Testis (tissue), 3 donors: ENCODE measurements around the gene TRABD2A. TPM values are rescaled to one million over a fixed set of nuclear protein-coding genes. Genes with fewer than 3 reads are reported as not detected.

Source experiments
- DNase-seq: peaks from one replicate; pipeline ENCODE4 v3.0.0-alpha.2; 2019
- H3K27ac ChIP-seq, 2 donors: fragments of 200-600 bp; sonication (generic); one replicate each; pipeline ENCODE4 v1.5.1; 2019
- H3K27me3 ChIP-seq: fragments of 200-600 bp; sonication (generic); one replicate; pipeline ENCODE4 v1.5.1; 2019
- H3K36me3 ChIP-seq: fragments of 200-600 bp; sonication (generic); one replicate; pipeline ENCODE4 v1.5.1; 2017; ENCODE audit warnings: low read depth; ENCODE audit errors: missing control alignments
- H3K4me1 ChIP-seq: fragments of 200-600 bp; sonication (generic); one replicate; pipeline ENCODE4 v1.5.1; 2019
- H3K4me3 ChIP-seq, 2 donors: fragments of 200-600 bp; sonication (generic); one replicate each; pipeline ENCODE4 v1.5.1; 2017 to 2019
- H3K9me3 ChIP-seq: fragments of 200-600 bp; sonication (generic); one replicate; pipeline ENCODE4 v1.5.1; 2017
- POLR2A ChIP-seq: fragments of 450-650 bp; IDR thresholded peaks from one replicate; pipeline ENCODE4 v1.6.1; 2017; ENCODE audit warnings: antibody characterized with exemption, mild to moderate bottlenecking, moderate library complexity
- WGBS, 2 donors: methylation state at CpG; one replicate each; pipeline ENCODE4 v1.1.5; 2018; 5-methylcytosine and 5-hydroxymethylcytosine counted together
- intact Hi-C: fragments of 100-400 bp; cut with DNase I; formaldehyde crosslinking; loops from one replicate; pipeline ENCODE4 v1.15.1; 2023; ENCODE audit warnings: low total_unique reads
- polyA plus RNA-seq: library from polyadenylated mRNA; stranded (reverse); fragments of 350-450 nt; fragmentation: Illumina TruSeq; extraction: RNeasy Lipid Tissue Mini Kit (QIAGEN cat#74804); gene quantifications from one replicate; pipeline ENCODE4 v1.2.3, GENCODE V29; 2014; ENCODE audit warnings: low read depth, low replicate concordance; ENCODE audit not compliant: insufficient read depth
- total RNA-seq, 2 donors: library from RNA; depleted of rRNA; stranded (reverse); fragments of >200 nt; gene quantifications; one replicate each; pipeline ENCODE4 v1.2.3, GENCODE V29; 2016
- TF ChIP-seq, protein P1 (sequence below), 3 experiments: fragments of 450-650 bp in 2 of 3; fragments of 200-600 bp in 1 of 3; sonication (generic) in 1 of 3; IDR thresholded peaks; one replicate each; pipeline ENCODE4 v1.5.1; 2016 to 2019; ENCODE audit warnings: antibody characterized with exemption in 3 of 3, mild to moderate bottlenecking in 2 of 3, moderate library complexity in 1 of 3

TRABD2A gene
- total and polyA plus RNA-seq, 3 donors from 2014 or later, result 19.1 to 82.5 (median 44.1) TPM

DNA sequence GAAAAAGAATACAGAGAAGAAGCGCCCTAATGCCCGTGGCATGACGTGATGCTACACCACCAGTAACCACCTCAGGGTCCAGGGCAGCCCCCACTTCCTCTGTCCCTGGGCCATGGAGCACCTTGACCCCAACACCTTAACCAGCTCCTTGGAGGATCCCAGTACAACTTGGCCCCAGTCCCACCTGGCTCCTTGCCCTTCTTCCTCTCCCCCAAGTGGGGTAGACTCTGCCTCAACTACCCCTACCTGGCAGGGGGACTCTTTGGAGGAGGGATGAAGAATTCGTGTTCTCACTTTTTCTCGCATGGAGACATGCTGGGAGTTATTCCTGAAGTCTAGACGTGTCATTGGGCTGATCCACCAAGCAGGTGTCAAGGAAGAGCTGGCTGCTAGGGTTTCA is 18.9 kb downstream of the TRABD2A start:
- DNase-seq, result no peak
- H3K36me3 ChIP-seq, result no peaks in the 10 kb centered on the region
- intact Hi-C loops, result no loop called here
- no peak overlapping the region for H3K4me3 ChIP-seq
- H3K27me3 ChIP-seq, result no peaks in the 10 kb centered on the region
- no peaks in the 10 kb centered on the region for H3K4me1 ChIP-seq
- no peak overlapping the region for H3K27ac ChIP-seq
- TF ChIP-seq, protein P1, sequence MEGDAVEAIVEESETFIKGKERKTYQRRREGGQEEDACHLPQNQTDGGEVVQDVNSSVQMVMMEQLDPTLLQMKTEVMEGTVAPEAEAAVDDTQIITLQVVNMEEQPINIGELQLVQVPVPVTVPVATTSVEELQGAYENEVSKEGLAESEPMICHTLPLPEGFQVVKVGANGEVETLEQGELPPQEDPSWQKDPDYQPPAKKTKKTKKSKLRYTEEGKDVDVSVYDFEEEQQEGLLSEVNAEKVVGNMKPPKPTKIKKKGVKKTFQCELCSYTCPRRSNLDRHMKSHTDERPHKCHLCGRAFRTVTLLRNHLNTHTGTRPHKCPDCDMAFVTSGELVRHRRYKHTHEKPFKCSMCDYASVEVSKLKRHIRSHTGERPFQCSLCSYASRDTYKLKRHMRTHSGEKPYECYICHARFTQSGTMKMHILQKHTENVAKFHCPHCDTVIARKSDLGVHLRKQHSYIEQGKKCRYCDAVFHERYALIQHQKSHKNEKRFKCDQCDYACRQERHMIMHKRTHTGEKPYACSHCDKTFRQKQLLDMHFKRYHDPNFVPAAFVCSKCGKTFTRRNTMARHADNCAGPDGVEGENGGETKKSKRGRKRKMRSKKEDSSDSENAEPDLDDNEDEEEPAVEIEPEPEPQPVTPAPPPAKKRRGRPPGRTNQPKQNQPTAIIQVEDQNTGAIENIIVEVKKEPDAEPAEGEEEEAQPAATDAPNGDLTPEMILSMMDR (IDR thresholded peaks at IDR 0.05), result no peak
- TF ChIP-seq POLR2A, result no peak
- 82 to 88% methylated on average over 6 of the region's 6 CpGs for WGBS, 2 donors
- H3K9me3 ChIP-seq, result no peaks in the 10 kb centered on the region

DNA sequence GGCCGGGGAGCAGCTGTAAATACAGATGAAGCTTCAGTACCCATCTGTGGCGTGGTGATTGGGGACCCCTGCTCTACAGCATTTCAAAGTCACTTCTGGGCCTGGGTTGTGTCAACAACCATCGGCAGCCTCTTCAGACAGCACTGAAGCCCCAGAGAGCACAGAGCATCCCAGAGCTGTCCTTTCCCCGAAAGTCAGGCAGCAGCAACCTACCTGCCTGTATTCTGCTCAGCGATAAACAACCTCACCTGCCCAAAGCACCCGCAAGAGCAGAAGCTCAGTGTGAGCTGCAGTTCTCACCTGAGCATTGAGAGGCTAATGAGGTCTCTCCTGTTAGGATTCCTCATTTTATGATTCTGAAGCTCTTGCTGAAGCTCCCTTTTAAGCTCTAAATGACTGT is 19.3 kb downstream of the TRABD2A start:
- Histone ChIP-seq H3K27ac (no peak overlapping the region), H3K4me1 (no peaks in the 10 kb centered on the region), H3K9me3 (no peaks in the 10 kb centered on the region), H3K27me3 (no peaks in the 10 kb centered on the region), H3K4me3 (no peak overlapping the region), H3K36me3 (no peaks in the 10 kb centered on the region)
- intact Hi-C loops, result no loop called here
- WGBS, 2 donors, result 67 to 72% methylated on average over 6 of the region's 6 CpGs
- no peak for DNase-seq
- TF ChIP-seq, protein P1 (IDR thresholded peaks at IDR 0.05), result no peak
- no peak for TF ChIP-seq POLR2A

DNA sequence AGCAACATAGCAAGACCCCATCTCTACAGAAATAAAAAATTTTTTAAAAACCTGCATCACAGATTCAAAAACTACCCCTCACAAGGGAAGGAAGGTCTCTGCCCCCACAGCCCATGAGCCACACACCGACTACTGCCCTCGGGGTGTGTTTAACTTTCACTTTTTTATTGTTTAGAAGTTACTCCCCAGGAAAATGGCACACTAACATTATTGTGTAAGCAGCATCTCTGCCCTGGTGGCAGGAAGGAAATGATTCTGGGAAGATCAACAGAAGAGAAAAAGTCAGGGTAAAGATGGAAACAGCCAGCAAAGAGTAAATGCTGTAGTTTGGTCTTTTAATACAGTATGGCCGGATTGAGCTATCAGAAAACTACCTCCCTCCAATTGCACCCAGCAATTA is 21.9 kb downstream of the TRABD2A start:
- no peaks in the 10 kb centered on the region for H3K9me3 ChIP-seq
- intact Hi-C loops, result no loop called here
- 82 to 85% methylated on average over 3 of the region's 3 CpGs for WGBS, 2 donors
- H3K36me3 ChIP-seq, result no peaks in the 10 kb centered on the region
- no peak overlapping the region for H3K27ac ChIP-seq
- no peaks in the 10 kb centered on the region for H3K27me3 ChIP-seq
- no peaks in the 10 kb centered on the region for H3K4me1 ChIP-seq
- no peak for TF ChIP-seq POLR2A
- TF ChIP-seq, protein P1 (IDR thresholded peaks at IDR 0.05), result no peak
- no peak for DNase-seq
- H3K4me3 ChIP-seq, result no peak overlapping the region

DNA sequence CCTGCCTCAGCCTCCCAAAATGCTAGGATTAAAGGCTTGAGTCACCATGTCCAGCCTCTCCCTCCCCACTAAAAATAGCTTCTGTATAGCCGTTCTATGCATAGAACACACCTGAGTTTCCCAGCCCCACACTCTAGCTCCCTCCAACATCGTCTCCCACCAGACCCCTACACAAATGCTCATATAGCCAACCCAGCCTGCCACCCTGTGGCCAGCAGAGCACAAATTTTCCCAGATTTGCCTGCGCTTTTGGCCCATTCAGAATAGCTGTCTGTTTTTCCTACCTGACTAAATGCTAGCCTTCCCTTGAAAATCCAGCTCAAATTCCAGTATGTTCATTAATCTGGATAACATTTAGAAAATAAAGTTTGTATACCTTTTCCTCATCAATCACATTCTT is 22.8 kb downstream of the TRABD2A start:
- no peaks in the 10 kb centered on the region for H3K4me1 ChIP-seq
- H3K36me3 ChIP-seq, result no peaks in the 10 kb centered on the region
- DNase-seq, result no peak
- TF ChIP-seq, protein P1 (IDR thresholded peaks at IDR 0.05), result no peak
- no peak for TF ChIP-seq POLR2A
- no peaks in the 10 kb centered on the region for H3K9me3 ChIP-seq
- no peak overlapping the region for H3K27ac ChIP-seq
- WGBS, 2 donors, result 75 to 92% methylated on average over 3 of the region's 3 CpGs
- no peak overlapping the region for H3K4me3 ChIP-seq
- intact Hi-C loops, result no loop called here
- no peaks in the 10 kb centered on the region for H3K27me3 ChIP-seq

DNA sequence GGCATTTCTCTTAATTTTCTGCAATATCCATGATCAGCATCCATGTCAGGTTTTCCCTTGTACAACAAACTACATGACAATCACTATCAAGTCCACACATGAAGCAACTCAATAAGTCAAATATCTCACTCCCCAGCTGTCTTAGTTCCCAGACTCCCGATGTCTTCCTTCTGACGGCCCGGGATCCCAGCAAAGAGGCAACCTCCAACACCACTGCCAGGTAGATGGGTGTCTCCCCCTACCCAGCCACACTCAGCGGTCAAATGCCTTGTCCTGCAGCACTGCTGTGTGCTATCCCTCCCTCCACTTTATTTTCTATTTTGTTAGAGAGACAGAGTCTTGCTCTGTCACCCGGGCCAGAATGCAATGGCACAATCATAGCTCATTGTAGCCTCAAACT is 23.3 kb downstream of the TRABD2A start:
- H3K4me1 ChIP-seq, result no peaks in the 10 kb centered on the region
- no peak overlapping the region for H3K27ac ChIP-seq
- intact Hi-C loops, result no loop called here
- WGBS, 2 donors, result 93 to 96% methylated on average over 5 of the region's 5 CpGs
- TF ChIP-seq, protein P1 (IDR thresholded peaks at IDR 0.05), result no peak
- no peak for TF ChIP-seq POLR2A
- no peak for DNase-seq
- H3K27me3 ChIP-seq, result no peaks in the 10 kb centered on the region
- no peaks in the 10 kb centered on the region for H3K9me3 ChIP-seq
- no peak overlapping the region for H3K4me3 ChIP-seq
- no peaks in the 10 kb centered on the region for H3K36me3 ChIP-seq
